Ammon's horn (tissue), 1 donor: ENCODE results near the gene YLPM1.

Source experiments
- DNase-seq: peaks from one replicate; pipeline ENCODE4 v3.0.0-alpha.2; 2016; ENCODE audit warnings: low spot score

The YLPM1 gene

DNA sequence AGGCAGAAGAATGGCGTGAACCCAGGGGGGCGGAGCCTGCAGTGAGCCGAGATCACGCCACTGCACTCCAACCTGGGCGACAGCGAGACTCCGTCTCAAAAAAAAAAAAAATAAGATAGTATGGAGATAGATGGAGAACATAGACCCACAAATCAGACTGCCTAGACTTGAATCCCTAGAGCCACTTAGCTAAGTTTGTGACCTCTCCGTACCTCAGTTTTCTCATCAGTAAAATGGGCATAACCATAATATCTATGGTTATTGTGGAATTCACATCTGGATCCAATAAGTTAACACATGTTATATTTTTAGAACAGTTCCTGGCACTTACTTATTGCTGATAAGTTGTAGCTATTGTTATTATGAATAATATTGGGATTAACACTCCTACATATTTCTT lies 105.6 kb downstream of the YLPM1 start:
- DNase-seq: no peak

DNA sequence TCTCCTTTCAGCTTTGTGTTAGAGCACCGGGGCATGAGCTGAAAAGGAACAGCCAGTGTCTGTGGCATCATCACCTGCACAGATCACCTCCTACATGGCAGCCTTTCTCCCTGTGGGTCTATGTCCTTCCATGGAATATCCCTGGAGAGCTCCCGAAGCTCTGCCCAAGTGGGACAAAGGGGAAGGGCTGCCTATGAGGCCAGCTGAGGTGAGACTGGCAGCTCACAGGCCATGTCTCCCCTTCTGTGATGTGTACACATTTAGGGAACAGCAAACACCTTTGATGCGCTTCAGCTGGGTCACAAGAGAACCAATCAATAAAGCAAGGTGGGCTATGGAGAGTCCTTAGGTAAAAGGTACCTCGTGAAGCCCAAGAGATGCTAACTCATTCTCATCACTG lies 108.7 kb downstream of the YLPM1 start:
- DNase-seq: no peak

DNA sequence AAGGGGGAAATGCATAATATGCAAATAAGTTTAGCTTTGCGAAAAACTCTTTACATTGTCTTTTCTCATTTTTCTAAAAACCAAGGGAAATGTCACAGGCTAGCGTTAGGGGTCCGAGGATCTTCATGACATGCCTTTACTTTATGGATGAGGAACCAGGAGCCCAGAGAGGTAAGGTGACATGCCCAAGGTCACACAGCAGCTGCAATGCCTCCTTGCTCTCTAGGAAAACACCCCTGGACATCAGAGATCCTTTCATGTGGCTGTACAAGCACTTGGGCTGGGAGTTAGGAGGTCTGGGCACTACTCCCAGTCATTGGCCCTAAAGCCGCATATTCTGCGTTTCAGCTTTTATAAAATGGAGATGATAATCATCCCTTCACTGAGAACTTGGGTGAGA lies 112.1 kb downstream of the YLPM1 start:
- no peak for DNase-seq

DNA sequence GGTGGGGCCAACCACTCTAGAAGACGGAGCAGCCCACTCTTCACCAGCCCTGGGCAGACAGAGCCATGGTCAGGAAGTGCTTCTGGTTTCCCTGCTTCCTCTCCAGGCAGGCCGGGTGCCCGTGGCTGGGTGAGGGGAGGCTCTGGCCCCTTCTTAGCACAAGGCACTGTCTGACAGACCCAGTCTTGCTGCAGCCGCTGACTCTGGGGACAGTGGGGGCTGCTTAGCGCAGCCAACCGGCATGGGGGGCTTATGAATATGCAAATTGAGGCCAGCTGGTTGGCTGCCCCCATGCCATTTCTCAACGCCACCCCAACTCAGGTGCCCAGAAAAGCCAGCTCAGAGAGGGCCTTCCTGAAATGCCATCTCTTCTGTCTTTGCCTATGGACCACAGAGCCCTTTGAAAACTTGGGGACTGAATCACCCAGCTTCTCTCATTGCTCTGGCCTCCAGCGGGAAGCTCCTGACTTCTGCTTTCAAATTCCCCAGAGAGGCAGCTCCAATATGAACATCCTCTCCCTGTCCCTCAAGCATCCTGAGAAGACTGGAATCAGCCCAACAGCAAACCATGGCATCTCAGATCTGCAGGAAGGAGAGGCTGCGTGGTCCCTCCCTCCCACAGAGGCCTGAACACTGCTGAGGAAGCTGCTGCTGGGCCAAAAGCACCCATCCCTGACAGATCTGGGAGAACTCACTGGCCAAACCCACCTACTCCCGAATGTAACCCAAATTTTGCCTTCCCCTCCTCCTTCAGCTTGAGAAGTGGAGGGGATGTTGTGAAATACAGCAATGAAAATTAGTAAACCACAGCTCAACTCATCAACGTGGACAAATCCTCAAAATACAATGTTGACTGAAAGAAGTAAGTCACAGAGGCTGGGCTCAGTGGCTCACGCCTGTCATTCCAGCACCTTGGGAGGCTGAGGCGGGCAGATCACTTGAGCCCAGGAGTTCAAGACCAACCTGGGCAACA lies 113.1 kb downstream of the YLPM1 start, which contains the start of gene PROX2:
PROX2 (minus strand) TSS at position 205 of the 973 bp plus-strand sequence. CDS start 12,311 bp downstream, outside the sequence.
- DNase-seq: peak; percentile 53

DNA sequence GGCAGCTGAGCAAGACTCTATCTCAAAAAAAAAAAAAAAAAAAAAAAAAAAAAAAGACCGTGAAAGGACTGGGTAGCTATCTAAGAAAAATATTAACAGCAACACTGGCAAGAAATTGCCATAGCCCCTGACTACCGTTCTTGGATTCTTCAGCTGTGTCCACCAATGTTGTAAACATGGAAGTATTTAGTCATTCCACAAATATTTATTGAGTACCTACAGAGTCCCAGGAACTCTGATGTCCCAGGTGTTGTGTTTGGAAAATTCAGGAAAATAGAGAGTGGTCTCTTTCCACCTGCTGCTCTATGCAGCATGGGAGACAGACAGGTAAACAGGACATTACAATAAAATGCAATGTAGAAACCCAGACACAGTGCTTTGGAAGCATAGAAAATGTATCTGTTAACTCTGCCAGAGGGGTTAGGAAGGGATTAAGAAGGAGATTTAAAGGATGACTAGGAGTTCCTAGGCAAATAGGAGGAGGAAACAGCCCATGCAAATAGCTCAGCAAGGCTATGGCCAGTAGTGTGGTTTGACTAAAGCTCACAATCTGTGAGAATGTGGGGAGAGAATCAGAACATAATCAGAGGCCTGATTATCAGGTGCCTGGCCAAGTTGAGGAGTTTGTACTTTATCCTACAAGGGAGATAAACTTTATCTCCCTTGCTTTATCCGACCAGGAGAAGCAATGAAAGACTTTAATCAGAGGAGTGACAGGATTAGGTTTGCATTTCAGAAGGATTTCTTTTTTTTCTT lies 116.5 kb downstream of the YLPM1 start:
- no peak for DNase-seq

DNA sequence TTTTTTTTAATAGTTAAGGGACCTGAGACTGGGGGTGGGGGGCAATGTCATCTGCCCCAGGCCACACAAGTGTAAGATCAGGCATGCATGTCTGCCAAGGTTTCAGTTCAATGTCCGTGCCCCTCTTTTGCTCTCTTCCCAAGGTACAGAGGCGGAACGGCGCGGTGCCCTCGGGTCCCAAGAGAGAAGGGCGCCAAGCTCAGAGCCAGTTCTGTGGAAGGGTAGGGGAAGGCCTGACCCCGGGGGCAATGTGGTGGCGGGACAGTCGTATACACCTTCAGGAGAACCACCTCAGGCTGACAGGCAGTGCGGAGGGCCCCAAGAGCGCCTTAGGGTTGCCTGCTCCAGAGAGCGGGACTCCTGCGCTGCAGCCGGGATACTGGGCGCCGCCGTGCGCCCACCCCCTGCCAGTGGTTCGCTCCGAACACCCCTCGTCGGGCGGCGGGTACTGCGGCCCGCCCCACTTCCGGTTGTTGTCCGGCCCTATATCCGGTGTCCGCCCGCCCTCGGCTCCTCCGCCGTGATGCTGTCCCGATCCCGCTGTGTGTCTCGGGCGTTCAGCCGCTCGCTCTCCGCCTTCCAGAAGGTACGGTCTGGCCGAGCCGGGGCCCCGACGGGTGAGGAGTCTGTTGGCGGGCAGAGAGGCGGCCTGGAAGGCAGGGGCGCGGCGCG lies 118.5 kb downstream of the YLPM1 start, which contains the start of gene DLST:
DLST (plus strand) TSS at position 486 of the 672 bp plus-strand sequence; CDS start at position 524, 38 bp downstream.
- DNase-seq: peak; percentile 84

- no peak for DNase-seq
These were observed 119.2 kb downstream of the YLPM1 start for GRCh38 chr14:74882103-74882920.
